ENCODE results near the gene FKBP15. TPM values are rescaled to one million over a fixed set of nuclear protein-coding genes. Genes with fewer than 3 reads are reported as not detected.

Gene FKBP15
- total and polyA plus RNA-seq, 4 experiments from 2014 or later: 1.9 to 34.9 (median 27.0) TPM

GRCh38 chr9:113158446-113158845 lies 62.6 kb downstream of the FKBP15 start:
- H3K27ac ChIP-seq (ENCODE audit: low read depth, low read length): no peak overlapping the region
- intact Hi-C loops (cut with micrococcal nuclease): no loop called here
- H3K4me3 ChIP-seq (ENCODE audit: low read length in 2 of 2): no peak overlapping the region
- peaks cover 7% of the 10 kb centered on the region for H3K36me3 ChIP-seq (ENCODE audit: insufficient read depth, low read length)
- Mint-ChIP-seq H3K4me1 (peaks cover 15 to 28% (median 23%) of the 10 kb centered on the region in 4 donors), H3K9me3 (no peaks in the 10 kb centered on the region), H3K4me3 (no peak overlapping the region), H3K27ac (peak overlapping the region in 2 of 7 donors; percentile 6 to 70), H3K36me3 (peaks cover 22 to 39% of the 10 kb centered on the region in 2 donors), H3K27me3 (no peaks in the 10 kb centered on the region)
- ChIA-PET CTCF (ENCODE audit: partially characterized antibody) (no interaction called here), POLR2A (ENCODE audit: partially characterized antibody) (no interaction called here)
- no peaks in the 10 kb centered on the region for H3K27me3 ChIP-seq (ENCODE audit: insufficient read depth, low read length)
- H3K9me3 ChIP-seq (ENCODE audit: control insufficient read depth in 1 of 2, low read length in 2 of 2): no peaks in the 10 kb centered on the region
- H3K4me1 ChIP-seq (ENCODE audit: insufficient read depth, low read length): peaks cover 16% of the 10 kb centered on the region
- no peak for DNase-seq

DNA sequence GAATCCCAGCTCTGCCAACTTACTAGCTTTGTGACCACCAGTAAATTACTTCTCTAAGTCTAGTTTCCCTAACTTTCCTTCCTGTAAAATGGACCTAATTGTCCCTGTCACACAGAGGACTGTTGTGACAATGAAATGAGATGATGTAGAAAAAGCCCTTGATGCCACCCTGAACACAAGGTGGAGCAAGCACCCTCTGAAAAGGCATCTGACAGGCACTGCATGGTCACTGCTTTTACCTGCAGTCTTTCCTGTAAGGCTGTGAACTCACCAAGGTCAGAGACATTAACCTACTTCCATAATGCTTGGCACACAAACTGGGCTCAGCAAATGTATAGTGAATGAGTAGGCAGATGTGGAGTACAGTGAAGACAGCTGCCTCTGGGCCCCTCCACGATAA lies 64.2 kb downstream of the FKBP15 start:
- Mint-ChIP-seq H3K27me3 (no peaks in the 10 kb centered on the region), H3K4me3 (no peak overlapping the region), H3K9me3 (no peaks in the 10 kb centered on the region), H3K4me1 (peaks cover 15 to 41% (median 32%) of the 10 kb centered on the region in 4 donors), H3K36me3 (peaks cover 6 to 25% of the 10 kb centered on the region in 2 donors), H3K27ac (peak overlapping the region in 5 of 7 donors; percentile 28 to 87 (median 53))
- H3K27ac ChIP-seq (ENCODE audit: low read depth, low read length): no peak overlapping the region
- H3K36me3 ChIP-seq (ENCODE audit: insufficient read depth, low read length): no peaks in the 10 kb centered on the region
- intact Hi-C loops (cut with micrococcal nuclease): no loop called here
- H3K27me3 ChIP-seq (ENCODE audit: insufficient read depth, low read length): no peaks in the 10 kb centered on the region
- peaks cover 26% of the 10 kb centered on the region for H3K4me1 ChIP-seq (ENCODE audit: insufficient read depth, low read length)
- POLR2A ChIA-PET (ENCODE audit: partially characterized antibody): no interaction called here
- CTCF ChIA-PET (ENCODE audit: partially characterized antibody): interaction anchor here (1.1 to 1.8 kb wide), 2 partner anchors 44 to 46 kb away, joined by 3 to 5 read pairs; no protein-coding TSS in a partner anchor
- H3K4me3 ChIP-seq (ENCODE audit: low read length in 2 of 2): no peak overlapping the region
- DNase-seq: no peak
- no peaks in the 10 kb centered on the region for H3K9me3 ChIP-seq (ENCODE audit: control insufficient read depth in 1 of 2, low read length in 2 of 2)

DNA sequence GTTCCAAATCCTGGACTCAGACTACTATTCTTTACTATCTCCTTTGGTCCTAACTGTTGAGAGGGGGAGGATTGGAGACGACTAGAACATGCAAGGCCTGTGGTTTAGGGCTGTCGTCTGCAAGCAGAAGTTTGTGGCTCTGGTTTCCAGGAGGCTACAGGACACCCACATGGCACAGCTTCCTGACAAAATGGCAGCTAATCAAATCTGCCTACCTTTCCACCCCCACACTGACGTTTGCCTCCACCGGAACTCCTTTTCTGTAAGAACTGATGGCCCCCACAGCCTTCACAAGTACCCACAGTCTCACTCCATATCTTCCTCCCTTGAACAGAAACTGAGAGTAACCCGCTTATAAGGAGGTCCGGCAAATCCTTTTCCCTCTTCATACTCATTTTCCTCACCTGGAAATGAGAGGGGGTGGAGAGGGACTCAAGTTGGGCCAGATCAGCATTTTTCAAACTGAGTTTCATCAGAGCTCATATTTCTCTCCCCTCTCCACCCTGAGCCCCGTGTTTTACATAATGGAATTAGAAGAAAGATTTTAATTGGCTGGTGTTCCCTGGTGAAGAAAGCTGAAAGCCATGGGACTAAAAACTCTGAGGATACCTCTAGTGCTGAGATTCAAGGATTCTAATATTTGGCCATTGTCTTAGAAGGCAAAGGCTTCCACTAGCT lies 65.0 kb downstream of the FKBP15 start:
- POLR2A ChIA-PET (ENCODE audit: partially characterized antibody): interaction anchor here (0.6 kb wide), 1 partner anchor 1208 kb away, joined by 3 read pairs; no protein-coding TSS in a partner anchor

DNA sequence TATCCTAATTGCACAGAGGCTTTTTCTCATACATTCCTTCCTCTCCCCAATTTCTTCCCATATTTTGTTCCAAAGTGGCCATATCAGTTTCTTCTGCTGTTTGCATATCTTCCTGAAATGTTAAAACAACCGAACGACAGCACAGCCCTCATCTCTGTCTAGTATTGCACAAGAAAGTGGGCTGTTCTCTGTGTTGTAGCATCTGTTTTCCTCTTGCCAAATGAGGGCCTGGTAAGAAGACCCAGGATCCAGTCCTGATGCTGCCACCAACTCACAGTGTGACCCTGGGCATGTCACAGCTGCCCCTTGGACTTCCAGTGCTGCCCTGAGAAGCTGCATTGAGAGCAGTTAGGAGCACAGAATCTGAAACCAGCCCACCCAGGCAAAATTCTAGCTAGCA lies 66.1 kb downstream of the FKBP15 start:
- no peak overlapping the region for H3K4me3 ChIP-seq (ENCODE audit: low read length in 2 of 2)
- peak overlapping the region in 6 of 7 donors; percentile 1 to 82 (median 57) for H3K27ac Mint-ChIP-seq
- no peaks in the 10 kb centered on the region for H3K27me3 Mint-ChIP-seq
- H3K9me3 ChIP-seq (ENCODE audit: control insufficient read depth in 1 of 2, low read length in 2 of 2): no peaks in the 10 kb centered on the region
- H3K27ac ChIP-seq (ENCODE audit: low read depth, low read length): no peak overlapping the region
- H3K9me3 Mint-ChIP-seq: peaks cover 0 to 3% (median 0%) of the 10 kb centered on the region in 8 donors
- DNase-seq: no peak
- peaks cover 19 to 51% (median 40%) of the 10 kb centered on the region in 4 donors for H3K4me1 Mint-ChIP-seq
- CTCF ChIA-PET (ENCODE audit: partially characterized antibody): interaction anchor here (1.3 kb wide), 1 partner anchor 9 kb away, joined by 3 read pairs; no protein-coding TSS in a partner anchor
- H3K4me1 ChIP-seq (ENCODE audit: insufficient read depth, low read length): peaks cover 38% of the 10 kb centered on the region
- POLR2A ChIA-PET (ENCODE audit: partially characterized antibody): no interaction called here
- H3K36me3 Mint-ChIP-seq: peaks cover 5 to 13% of the 10 kb centered on the region in 2 donors
- intact Hi-C loops (cut with micrococcal nuclease): no loop called here
- H3K27me3 ChIP-seq (ENCODE audit: insufficient read depth, low read length): no peaks in the 10 kb centered on the region
- no peaks in the 10 kb centered on the region for H3K36me3 ChIP-seq (ENCODE audit: insufficient read depth, low read length)
- H3K4me3 Mint-ChIP-seq: no peak overlapping the region

More for the DNA sequence above, 65.0 kb downstream of the FKBP15 start:
- intact Hi-C loops (cut with micrococcal nuclease): no loop called here
- peak overlapping the region in 6 of 8 donors; percentile 10 to 84 (median 54) for H3K4me3 Mint-ChIP-seq
- peak overlapping the region; percentile 2 for H3K27ac ChIP-seq (ENCODE audit: low read depth, low read length)
- H3K4me3 ChIP-seq (ENCODE audit: low read length in 2 of 2): no peak overlapping the region
- H3K36me3 Mint-ChIP-seq: peaks cover 5 to 18% of the 10 kb centered on the region in 2 donors
- no peaks in the 10 kb centered on the region for H3K27me3 Mint-ChIP-seq
- H3K9me3 ChIP-seq (ENCODE audit: control insufficient read depth in 1 of 2, low read length in 2 of 2): no peaks in the 10 kb centered on the region
- H3K4me1 Mint-ChIP-seq: peaks cover 18 to 46% (median 36%) of the 10 kb centered on the region in 4 donors
- no peaks in the 10 kb centered on the region for H3K27me3 ChIP-seq (ENCODE audit: insufficient read depth, low read length)
- H3K4me1 ChIP-seq (ENCODE audit: insufficient read depth, low read length): peaks cover 32% of the 10 kb centered on the region
- CTCF ChIA-PET (ENCODE audit: partially characterized antibody): interaction anchor here (1.1 to 1.8 kb wide), 2 partner anchors 44 to 45 kb away, joined by 3 to 5 read pairs; no protein-coding TSS in a partner anchor
- peak overlapping the region; percentile 58 to 93 (median 76) for H3K27ac Mint-ChIP-seq
- H3K9me3 Mint-ChIP-seq: peaks cover 0 to 3% (median 0%) of the 10 kb centered on the region in 8 donors
- peak; percentile 15 to 66 (median 42) for DNase-seq
- no peaks in the 10 kb centered on the region for H3K36me3 ChIP-seq (ENCODE audit: insufficient read depth, low read length)

- CTCF ChIA-PET (ENCODE audit: partially characterized antibody): interaction anchor here (1.3 to 1.5 kb wide), 2 partner anchors 9 to 42 kb away, joined by 3 to 7 read pairs; no protein-coding TSS in a partner anchor
- Mint-ChIP-seq H3K4me3 (no peak overlapping the region), H3K9me3 (peaks cover 0 to 3% (median 0%) of the 10 kb centered on the region in 8 donors), H3K27me3 (no peaks in the 10 kb centered on the region), H3K27ac (peak overlapping the region in 3 of 7 donors; percentile 29 to 76 (median 49)), H3K4me1 (peaks cover 19 to 51% (median 40%) of the 10 kb centered on the region in 4 donors), H3K36me3 (peaks cover 5 to 9% of the 10 kb centered on the region in 2 donors)
- POLR2A ChIA-PET (ENCODE audit: partially characterized antibody): no interaction called here
- Histone ChIP-seq H3K27me3 (ENCODE audit: insufficient read depth, low read length) (no peaks in the 10 kb centered on the region), H3K27ac (ENCODE audit: low read depth, low read length) (no peak overlapping the region), H3K4me3 (ENCODE audit: low read length in 2 of 2) (no peak overlapping the region), H3K9me3 (ENCODE audit: control insufficient read depth in 1 of 2, low read length in 2 of 2) (no peaks in the 10 kb centered on the region), H3K4me1 (ENCODE audit: insufficient read depth, low read length) (peaks cover 38% of the 10 kb centered on the region), H3K36me3 (ENCODE audit: insufficient read depth, low read length) (no peaks in the 10 kb centered on the region)
- intact Hi-C loops (cut with micrococcal nuclease): no loop called here
- no peak for DNase-seq
These were observed 66.6 kb downstream of the FKBP15 start for GRCh38 chr9:113154471-113154870.

- CTCF ChIA-PET (ENCODE audit: partially characterized antibody): interaction anchor here (1.5 to 3.6 kb wide), 2 partner anchors 9 to 41 kb away, joined by 7 to 12 read pairs; no protein-coding TSS in a partner anchor
- peaks cover 19 to 51% (median 40%) of the 10 kb centered on the region in 4 donors for H3K4me1 Mint-ChIP-seq
- peaks cover 0 to 3% (median 0%) of the 10 kb centered on the region in 8 donors for H3K9me3 Mint-ChIP-seq
- intact Hi-C loops (cut with micrococcal nuclease): no loop called here
- Histone ChIP-seq H3K27ac (ENCODE audit: low read depth, low read length) (no peak overlapping the region), H3K4me1 (ENCODE audit: insufficient read depth, low read length) (peaks cover 38% of the 10 kb centered on the region), H3K4me3 (ENCODE audit: low read length in 2 of 2) (no peak overlapping the region), H3K36me3 (ENCODE audit: insufficient read depth, low read length) (no peaks in the 10 kb centered on the region), H3K9me3 (ENCODE audit: control insufficient read depth in 1 of 2, low read length in 2 of 2) (no peaks in the 10 kb centered on the region), H3K27me3 (ENCODE audit: insufficient read depth, low read length) (no peaks in the 10 kb centered on the region)
- H3K27me3 Mint-ChIP-seq: no peaks in the 10 kb centered on the region
- H3K4me3 Mint-ChIP-seq: no peak overlapping the region
- peaks cover 0 to 5% of the 10 kb centered on the region in 2 donors for H3K36me3 Mint-ChIP-seq
- POLR2A ChIA-PET (ENCODE audit: partially characterized antibody): no interaction called here
- no peak for DNase-seq
- peak overlapping the region in 2 of 7 donors; percentile 3 to 79 for H3K27ac Mint-ChIP-seq
These were observed 67.5 kb downstream of the FKBP15 start for GRCh38 chr9:113153599-113153998.

DNA sequence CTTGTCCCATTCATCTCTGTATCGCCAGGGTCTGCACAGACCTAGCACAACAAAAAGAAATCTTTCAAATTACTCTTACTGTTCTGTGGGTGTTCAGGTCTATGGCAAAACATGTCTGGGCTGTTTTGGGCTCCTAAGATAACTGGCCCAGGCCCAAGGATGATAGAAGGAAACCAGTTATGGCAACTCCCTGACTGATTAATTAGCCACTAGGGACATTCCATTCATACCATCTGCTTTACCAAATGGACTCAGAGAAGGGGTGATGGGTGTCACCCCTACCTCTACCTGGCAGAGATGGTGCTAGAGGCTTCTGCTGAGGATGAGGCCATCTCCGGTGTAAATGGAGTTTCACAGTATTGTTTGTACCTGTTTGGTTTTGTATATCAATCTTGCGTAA lies 68.4 kb downstream of the FKBP15 start:
- Mint-ChIP-seq H3K36me3 (peaks cover 0 to 1% of the 10 kb centered on the region in 2 donors), H3K27ac (peak overlapping the region in 4 of 7 donors; percentile 55 to 89 (median 72)), H3K9me3 (peaks cover 0 to 3% (median 0%) of the 10 kb centered on the region in 8 donors), H3K4me1 (peaks cover 17 to 51% (median 40%) of the 10 kb centered on the region in 4 donors), H3K4me3 (peak overlapping the region; percentile 47 to 87 (median 84)), H3K27me3 (no peaks in the 10 kb centered on the region)
- intact Hi-C loops (cut with micrococcal nuclease): no loop called here
- H3K27ac ChIP-seq (ENCODE audit: low read depth, low read length): no peak overlapping the region
- CTCF ChIA-PET (ENCODE audit: partially characterized antibody): interaction anchor here (2.2 to 3.6 kb wide), 2 partner anchors 10 to 17 kb away, joined by 5 to 12 read pairs; no protein-coding TSS in a partner anchor
- peaks cover 38% of the 10 kb centered on the region for H3K4me1 ChIP-seq (ENCODE audit: insufficient read depth, low read length)
- no peak overlapping the region for H3K4me3 ChIP-seq (ENCODE audit: low read length in 2 of 2)
- POLR2A ChIA-PET (ENCODE audit: partially characterized antibody): interaction anchor here (1.7 kb wide), 1 partner anchor 14 kb away, joined by 3 read pairs; no protein-coding TSS in a partner anchor
- H3K27me3 ChIP-seq (ENCODE audit: insufficient read depth, low read length): no peaks in the 10 kb centered on the region
- DNase-seq: no peak
- no peaks in the 10 kb centered on the region for H3K9me3 ChIP-seq (ENCODE audit: control insufficient read depth in 1 of 2, low read length in 2 of 2)
- no peaks in the 10 kb centered on the region for H3K36me3 ChIP-seq (ENCODE audit: insufficient read depth, low read length)
